CD4-positive, alpha-beta T cell treated with Interleukin-12 subunit alpha and Interleukin-12 subunit beta, for 1 hour (primary cell): ENCODE measurements around the gene LILRB4.
"Not testable (repeated sequence)": the region's sequence is repeated elsewhere in the genome, so short reads cannot be mapped to it uniquely, and the experiment has no call there.

Experiments
- DNase-seq: peaks from one replicate; pipeline ENCODE4 v3.0.0-alpha.2; 2020

Gene LILRB4

DNA sequence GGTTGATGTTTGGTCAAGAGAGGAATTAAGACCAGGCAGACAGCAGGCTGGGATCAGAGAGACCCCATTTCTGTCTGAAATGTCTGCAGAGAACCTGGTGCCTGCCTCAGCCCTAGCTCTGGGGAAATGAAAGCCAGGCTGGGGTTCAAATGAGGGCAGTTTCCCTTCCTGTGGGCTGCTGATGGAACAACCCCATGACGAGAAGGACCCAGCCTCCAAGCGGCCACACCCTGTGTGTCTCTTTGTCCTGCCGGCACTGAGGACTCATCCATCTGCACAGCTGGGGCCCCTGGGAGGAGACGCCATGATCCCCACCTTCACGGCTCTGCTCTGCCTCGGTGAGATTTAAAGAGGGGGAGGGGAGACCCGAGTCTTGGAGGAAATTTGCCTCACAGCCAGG, at the start of gene LILRB4:
Gene LILRB4 (plus strand): TSS at position 256 of the 400 bp plus-strand sequence. CDS start 49 bp downstream, at position 305.
- DNase-seq: peak; percentile 13

DNA sequence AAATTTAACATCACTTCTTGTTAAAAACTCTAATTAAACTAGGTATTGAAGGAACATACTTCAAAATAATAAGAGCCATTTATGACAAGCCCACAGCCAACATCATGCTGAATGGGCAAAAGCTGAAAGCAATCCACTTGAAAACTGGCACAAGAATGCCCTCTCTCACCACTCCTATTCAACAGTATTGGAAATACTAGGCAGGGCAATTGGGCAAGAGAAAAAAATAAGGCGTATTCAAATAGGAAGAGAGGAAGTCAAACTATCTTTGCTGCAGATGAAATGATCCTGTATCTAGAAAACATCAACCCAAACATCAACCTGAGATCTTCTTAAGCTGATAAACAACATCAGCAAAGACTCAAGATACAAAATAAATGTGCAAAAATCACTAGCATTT, 48.1 kb upstream of the LILRB4 start:
- no peak for DNase-seq

DNA sequence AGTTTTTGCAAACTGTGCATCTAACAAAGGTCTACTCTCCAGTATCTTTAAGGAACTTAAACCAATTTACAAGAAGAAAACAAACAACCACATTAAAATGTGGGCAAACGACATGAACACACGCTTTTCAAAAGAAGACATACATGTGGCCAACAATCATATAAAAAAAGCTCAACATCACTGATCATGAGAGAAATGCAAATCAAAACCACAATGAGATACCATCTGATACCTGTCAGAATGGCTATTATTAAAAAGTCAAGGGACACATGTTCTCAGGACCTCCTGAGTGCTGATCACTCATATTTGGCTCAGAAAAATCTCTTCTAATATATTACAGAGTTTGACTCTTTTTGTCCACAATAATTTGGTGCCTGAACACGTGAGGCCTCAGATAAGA, 46.7 kb upstream of the LILRB4 start:
- DNase-seq: no peak

DNA sequence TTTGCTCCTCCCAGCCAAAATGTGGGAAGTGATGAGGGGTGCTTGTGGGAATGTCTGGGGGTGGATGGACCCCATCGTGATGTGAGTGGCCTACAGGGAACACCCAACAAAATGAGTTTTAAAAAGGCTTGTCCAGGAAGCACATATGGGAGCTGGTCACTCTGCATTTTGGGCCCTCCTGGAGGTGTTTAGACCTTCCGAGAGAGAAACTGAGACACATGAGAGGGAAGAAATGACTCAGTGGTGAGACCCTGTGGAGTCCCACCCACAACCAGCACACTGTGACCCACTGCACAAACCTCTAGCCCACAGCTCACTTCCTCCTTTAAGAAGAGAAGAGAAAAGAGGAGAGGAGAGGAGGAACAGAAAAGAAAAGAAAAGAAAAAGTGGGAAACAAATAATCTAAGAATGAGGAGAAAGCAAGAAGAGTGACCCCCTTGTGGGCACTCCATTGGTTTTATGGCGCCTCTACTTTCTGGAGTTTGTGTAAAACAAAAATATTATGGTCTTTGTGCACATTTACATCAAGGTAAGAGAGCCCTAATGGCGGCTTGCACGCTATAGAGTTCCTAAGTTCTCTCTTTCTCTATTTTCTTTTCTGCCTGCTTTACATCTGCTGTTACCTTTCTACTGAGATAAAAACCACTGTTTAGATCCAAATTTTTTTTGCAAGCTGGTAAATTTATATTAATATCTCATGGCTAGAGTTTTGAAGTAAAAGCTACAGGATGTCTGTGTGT, 45.8 kb upstream of the LILRB4 start:
- DNase-seq: no peak

DNA sequence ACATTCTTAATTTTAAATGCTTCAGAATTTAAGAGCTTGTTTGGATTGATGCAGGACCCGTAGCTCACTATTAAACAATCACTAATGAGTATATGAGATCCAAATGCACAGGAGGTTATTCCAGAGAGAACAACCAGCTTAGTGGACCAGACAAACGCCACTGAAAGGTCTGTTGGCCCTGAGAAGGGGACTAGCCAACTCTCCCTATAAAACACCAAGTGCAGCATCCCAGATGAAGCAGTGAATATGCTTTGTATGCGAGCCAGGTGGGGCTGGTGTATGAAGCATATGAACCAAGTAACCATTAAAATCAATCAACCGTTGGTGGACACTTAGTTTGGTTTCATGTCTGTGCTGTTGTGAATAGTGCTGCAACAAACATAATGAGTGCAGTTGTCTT, 42.3 kb upstream of the LILRB4 start:
- DNase-seq: no peak

DNA sequence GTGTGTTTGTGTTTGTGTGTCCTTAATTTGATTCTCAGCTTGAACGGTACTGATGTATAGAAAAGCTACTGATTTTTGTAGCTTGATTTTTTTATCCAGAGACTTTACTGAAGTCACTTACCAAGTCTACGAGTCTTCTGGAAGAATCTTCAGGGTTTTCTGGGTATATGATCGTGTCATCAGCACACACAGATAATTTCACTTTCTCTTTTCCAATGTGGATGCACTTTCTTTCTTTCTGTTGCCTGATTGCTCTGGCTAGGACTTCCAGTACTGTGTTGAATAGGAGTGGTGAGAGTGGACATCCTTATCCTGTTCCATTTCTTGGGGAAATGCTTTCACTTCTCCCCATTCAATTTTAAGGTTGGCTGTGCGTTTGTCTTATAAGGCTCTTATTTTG, 40.4 kb upstream of the LILRB4 start:
- no peak for DNase-seq

DNA sequence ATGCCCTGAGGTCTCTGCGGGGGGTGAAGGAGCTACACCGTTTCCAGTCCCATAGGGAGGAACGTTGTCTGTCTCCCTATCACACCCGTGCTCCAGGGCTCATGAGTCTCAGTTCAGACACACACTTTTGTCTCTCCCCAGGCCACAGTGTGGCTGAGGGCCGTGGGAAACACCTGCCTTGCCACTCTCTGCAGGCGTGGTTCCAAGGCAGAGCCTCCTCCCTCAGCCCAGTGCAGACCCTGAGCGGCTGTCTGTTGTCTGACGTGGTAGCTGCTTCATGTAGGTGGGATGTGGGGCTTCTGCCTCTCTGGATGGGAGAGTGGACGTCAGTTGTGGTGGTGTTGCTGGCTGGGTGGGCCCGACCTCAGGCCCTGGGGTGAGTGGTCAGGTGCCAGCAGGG, 38.6 kb upstream of the LILRB4 start:
- DNase-seq: not testable (repeated sequence)

DNA sequence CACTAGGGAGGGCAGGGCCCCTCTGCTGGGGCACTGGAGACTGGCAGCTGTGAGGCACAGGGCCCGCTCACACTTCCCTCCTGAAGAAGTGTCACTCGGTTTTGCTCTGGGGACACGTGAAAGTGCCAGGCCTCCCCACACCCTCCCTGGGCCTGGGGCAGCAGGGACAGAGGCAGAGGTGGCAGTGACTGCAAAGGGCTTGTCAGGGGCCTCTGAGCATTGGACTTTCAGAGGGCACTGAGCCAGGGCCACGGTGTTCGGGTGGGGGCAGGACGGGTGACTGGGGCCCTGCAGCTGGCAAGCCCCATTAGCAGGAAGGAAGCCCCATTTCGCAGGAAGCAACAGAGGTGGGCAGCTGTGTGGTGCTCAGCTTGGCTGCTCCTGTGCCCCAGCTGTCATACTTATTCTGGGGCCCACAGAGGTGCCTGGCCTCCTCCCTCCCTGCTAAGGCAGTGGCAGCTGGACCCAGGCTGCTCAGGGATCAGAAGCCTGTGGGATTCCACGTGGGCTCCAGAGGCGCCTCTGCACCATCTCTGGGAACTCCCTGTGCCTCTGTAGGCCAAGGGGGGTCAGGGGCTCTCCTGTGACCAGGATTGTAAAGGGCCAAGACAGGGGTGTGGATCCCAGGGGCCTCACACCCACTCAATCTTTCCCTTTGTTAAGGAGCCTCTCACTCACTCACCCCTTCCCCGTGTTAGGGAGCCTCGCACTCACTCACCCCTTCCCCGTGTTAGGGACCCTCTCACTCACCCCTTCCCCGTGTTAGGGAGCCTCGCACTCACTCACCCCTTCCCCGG, 37.7 kb upstream of the LILRB4 start:
- not testable (repeated sequence) for DNase-seq

DNA sequence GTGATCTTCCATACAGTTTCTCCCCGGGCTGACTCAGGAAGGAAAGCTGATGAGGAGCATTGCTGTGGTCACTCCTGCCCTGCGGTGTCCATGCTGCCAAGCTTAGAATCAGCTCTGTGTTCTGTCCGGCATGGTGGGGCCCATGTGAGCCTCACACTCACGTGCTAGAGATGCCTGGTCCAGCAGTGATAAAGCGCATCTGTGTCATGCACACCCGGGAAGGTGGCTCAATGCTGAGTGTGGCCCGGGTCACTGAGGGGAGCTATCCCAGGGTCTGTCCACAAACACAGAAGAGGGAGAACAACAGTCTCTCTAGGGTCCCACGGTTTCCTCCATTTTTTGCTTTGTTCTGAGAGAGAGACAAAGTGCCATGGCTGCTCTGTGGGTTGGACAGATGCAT, 36.0 kb upstream of the LILRB4 start:
- no peak for DNase-seq

DNA sequence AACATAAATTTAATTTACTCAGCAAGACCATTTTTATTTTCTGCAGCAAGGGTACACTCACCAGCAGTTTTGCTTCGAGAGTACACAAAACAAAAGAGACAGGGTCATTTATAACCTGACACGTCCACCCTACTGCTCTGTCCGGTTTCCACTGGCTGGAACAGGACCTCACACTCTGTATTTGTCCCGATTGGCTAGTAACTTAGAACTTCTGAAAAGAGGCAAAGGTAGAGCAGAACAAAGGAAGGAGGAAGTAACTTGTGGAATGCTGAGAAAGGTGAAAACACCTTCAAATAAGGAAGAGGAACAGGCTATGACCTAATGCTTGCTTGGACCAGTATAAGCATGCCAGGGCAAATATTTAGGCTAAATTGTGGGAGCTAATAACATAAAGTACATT, 34.9 kb upstream of the LILRB4 start:
- DNase-seq: not testable (repeated sequence)

DNA sequence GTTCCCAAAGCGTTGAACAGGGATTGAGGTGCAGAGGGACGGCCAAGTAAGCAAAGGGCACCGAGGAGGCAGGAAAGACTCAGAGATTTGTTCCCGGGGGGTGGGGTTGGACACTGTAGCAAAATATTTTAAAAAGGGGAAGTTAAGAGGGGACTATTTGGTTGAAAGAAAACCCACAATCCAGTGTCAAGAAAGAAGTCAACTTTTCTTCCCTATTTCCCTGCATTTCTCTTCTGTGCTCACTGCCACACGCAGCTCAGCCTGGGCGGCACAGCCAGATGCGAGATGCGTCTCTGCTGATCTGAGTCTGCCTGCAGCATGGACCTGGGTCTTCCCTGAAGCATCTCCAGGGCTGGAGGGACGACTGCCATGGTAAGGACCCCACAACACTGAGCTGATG, 32.5 kb upstream of the LILRB4 start, which contains the start of gene LILRB1:
Gene LILRB1 (plus strand): TSS at position 223 of the 400 bp plus-strand sequence. CDS start 590 bp downstream, outside the sequence.
- not testable (repeated sequence) for DNase-seq

DNA sequence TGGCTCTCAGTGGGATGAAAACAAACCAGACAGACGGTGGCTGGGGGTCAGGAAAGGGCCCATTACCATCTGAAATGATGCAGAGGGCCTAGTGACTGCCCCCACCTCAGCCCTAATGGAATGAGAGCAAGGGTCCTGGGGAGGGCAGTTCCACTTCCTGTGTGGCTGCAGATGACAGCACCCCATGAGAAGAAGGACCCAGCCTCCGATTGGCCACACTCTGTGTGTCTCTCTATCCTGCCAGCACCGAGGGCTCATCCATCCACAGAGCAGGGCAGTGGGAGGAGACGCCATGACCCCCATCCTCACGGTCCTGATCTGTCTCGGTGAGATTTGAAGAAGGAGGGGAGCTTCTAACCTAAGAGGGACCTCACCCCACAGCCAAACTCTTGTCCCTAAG, 32.0 kb upstream of the LILRB4 start:
- no peak for DNase-seq

DNA sequence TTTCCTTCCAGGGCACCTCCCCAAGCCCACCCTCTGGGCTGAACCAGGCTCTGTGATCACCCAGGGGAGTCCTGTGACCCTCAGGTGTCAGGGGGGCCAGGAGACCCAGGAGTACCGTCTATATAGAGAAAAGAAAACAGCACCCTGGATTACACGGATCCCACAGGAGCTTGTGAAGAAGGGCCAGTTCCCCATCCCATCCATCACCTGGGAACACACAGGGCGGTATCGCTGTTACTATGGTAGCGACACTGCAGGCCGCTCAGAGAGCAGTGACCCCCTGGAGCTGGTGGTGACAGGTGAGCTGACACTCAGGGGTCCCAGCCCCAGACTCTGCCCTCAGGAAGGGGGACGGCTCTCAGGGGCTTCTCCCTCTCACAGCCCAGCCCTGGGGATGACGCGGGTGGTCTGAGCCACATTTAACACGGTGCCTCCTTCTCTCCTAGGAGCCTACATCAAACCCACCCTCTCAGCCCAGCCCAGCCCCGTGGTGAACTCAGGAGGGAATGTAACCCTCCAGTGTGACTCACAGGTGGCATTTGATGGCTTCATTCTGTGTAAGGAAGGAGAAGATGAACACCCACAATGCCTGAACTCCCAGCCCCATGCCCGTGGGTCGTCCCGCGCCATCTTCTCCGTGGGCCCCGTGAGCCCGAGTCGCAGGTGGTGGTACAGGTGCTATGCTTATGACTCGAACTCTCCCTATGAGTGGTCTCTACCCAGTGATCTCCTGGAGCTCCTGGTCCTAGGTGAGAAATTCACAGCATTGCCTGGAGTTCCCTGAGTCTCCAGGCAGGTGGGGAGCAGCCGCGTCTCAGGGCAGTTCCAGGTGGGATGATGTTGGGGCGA, 31.1 kb upstream of the LILRB4 start:
- DNase-seq: not testable (repeated sequence)

DNA sequence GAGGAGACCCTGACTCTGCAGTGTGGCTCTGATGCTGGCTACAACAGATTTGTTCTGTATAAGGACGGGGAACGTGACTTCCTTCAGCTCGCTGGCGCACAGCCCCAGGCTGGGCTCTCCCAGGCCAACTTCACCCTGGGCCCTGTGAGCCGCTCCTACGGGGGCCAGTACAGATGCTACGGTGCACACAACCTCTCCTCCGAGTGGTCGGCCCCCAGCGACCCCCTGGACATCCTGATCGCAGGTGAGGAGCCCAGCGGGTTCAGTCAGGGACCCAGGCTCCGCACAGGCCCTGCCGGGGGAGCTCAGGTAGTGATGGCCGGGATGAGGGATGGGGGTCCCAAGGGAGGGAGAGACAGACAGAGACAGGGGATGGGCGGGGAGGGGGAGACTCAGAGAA, 30.3 kb upstream of the LILRB4 start:
- not testable (repeated sequence) for DNase-seq

DNA sequence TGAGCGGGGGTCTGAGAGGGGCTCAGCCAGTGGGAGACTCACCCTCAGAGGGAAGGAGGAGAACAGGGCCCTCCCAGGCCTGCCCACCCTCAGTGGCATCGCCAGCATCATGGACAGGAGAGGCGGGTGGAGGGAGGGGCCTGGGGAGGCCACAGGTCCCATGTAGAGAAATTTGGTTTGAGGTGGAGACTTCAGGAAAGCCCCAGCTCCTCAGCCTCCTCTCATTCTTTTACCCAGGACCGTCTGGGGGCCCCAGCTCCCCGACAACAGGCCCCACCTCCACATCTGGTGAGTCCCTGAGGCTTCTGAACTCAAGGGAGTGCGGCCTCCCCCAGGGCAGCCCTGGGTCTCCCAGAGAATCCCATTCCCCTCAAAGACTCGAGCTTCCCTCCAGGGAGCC, 29.4 kb upstream of the LILRB4 start:
- DNase-seq: no peak

DNA sequence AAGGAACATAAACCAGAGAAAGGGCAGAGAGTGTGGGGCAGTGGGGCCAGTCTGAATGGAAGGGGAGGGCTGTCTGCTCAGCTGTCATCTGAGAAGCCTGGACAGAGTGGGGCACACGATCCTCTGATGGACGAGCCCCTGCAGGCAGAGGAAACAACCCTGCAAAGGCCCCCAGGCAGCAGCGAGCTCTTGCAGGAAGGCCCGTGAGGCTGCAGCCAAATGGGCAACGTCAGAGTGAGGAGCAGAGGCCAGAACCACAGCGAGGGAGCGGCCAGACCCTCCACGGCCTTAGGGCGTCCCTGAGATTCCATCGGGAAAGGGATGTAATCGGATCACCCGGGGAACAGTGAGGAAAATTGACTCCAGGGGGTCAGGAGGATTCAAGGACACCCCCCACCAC, 26.7 kb upstream of the LILRB4 start:
- not testable (repeated sequence) for DNase-seq

DNA sequence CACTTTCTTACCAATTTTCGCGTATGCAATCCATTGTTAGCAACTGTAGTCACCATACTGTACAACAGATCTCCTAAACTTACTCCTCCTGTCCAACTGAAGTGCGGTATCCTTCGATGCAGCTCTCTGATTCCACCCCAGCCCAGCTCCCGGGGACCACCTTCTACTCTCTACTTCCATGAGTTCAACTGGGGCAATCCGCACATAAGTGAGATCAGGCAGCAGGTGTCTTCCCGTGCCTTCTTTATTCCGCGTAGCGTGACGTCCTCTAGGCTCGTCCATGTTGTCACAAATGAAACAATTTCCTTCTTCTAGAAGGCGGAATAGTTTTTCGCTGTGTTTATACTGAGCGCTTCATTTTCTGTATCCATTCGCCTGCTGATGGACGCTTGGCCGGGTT, 24.1 kb upstream of the LILRB4 start:
- DNase-seq: no peak

DNA sequence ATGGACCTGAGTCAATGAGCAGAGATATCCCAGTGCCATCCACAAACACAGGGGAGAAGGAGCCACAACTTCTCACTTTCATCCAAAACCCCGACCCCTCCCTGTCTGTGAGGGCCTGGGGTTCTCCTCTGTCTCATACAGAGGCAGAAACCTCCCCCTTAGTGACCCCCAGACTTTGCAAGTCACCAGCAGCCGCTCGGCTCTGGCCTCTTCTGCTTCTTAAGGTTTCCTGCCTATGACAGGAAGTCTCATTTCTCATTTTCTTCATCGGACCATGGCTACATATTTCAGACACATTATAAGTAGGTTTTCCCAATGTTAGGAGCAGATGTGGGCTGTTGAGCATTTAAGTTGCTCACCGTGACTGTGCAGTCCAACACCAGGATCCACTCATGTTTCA, 19.8 kb upstream of the LILRB4 start:
- DNase-seq: not testable (repeated sequence)

DNA sequence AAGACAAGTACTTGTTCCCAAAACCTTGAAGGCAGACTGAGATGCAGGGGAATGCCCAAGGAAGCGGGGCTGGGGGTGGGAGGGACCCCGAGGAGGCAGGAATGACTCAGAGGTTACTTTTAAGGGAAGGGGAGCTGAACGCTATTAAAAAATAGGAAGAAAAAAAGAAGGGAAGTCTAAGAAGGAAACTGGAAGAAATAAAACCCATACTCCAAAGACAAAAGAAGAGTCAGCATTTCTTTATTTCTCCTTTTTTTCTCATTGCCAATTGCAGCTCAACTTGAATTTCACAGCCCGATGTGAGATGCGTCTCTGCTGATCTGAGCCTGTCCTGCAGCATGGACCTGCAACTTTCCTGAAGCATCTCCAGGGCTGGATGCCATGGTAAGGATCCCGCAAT, 19.2 kb upstream of the LILRB4 start:
- DNase-seq: not testable (repeated sequence)

DNA sequence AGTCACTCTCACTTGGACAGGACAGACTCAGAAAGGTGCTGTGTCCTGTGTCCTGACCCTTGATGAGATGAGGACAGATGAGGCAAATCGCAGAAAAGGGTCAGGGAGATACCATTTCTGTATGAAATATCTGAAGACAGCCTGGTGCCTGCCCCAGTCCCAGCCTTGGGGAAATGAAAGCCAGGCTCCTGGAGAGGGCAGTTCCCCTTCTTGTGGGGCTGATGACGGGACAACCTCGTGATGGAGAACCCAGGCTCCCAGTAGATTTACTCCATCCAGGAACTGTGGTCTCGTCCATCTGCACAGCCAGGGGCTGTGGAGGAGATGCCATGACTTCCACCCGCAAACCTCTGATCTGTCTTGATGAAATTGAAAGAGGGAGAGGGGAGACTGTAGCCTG, 18.7 kb upstream of the LILRB4 start:
- DNase-seq: no peak

DNA sequence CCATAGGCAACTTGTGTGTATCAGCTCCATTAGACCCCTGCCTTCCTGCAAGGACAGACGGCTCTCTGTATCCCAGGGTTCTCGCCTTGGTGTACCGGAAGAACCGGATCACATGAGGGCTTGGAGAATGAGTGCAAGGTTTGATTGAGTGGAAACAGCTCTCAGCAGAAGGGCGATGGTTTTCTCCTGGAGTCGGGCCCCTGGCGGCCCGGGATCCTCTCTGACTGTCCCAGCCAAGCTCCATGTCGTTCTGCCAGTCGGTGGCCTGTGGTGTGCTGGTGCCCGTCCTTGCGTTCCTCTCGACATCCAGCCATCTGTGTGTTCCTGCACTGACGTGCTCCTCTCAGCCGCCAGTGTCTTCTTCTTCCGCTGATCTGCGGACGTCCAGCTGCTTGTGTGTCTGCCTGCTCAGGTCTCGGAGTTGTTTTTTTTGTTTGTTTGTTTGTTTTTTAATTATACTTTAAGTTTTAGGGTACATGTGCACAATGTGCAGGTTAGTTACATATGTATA, 16.4 kb upstream of the LILRB4 start:
- DNase-seq: no peak

DNA sequence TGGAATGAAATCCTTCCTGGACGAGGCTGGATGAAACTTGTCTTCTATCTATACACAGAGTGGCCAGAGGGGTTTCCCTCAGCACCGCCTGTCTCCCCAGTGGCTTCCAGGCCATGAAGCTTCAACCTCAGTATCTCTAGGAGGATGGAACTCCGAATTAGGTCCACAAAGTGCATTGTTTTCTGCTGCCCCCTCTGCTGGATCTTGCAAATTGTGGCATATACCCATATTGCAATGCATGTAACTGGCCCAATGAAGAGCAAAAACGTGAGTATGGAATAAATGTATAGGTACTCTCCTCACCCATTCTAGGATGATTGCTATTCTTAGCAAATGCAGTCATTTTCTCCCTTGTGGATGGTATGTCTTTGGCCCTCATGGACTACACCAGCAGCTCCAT, 14.7 kb upstream of the LILRB4 start:
- no peak for DNase-seq

DNA sequence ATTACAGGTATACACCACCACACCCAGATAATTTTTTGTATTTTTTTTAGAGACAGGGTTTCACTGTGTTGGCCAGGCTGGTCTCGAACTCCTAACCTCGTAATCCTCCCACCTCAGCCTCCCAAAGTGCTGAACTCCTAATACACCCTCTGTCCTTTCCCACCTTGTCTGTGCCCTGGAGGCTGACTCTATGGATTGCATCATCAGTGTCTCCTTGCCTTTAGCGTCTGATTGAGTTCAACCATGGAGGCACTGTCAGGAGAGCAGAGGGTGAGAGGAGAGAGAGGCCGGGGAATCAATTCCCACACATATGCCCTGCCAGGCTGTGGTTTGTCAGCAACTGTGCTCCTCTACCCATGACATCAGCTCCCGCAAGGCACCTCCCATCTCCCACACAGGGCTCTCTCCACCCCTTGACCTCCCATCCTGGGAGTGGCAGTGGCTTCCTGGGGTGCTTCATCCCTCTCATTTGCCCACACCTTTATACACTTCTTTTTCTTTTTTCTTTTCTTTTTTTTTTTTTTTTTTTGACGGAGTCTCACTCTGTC, 12.6 kb upstream of the LILRB4 start:
- DNase-seq: no peak
